GM21447 (cell line): ENCODE measurements around the gene PDXDC1.
"Not testable (repeated sequence)": the region's sequence is repeated elsewhere in the genome, so short reads cannot be mapped to it uniquely, and the experiment has no call there.

ENCODE experiments used
- ATAC-seq: cut with Tn5 transposase; IDR thresholded peaks from one replicate; pipeline ENCODE4 v1.9.1; 2021; ENCODE audit not compliant: unreplicated experiment

PDXDC1 gene, protein sequence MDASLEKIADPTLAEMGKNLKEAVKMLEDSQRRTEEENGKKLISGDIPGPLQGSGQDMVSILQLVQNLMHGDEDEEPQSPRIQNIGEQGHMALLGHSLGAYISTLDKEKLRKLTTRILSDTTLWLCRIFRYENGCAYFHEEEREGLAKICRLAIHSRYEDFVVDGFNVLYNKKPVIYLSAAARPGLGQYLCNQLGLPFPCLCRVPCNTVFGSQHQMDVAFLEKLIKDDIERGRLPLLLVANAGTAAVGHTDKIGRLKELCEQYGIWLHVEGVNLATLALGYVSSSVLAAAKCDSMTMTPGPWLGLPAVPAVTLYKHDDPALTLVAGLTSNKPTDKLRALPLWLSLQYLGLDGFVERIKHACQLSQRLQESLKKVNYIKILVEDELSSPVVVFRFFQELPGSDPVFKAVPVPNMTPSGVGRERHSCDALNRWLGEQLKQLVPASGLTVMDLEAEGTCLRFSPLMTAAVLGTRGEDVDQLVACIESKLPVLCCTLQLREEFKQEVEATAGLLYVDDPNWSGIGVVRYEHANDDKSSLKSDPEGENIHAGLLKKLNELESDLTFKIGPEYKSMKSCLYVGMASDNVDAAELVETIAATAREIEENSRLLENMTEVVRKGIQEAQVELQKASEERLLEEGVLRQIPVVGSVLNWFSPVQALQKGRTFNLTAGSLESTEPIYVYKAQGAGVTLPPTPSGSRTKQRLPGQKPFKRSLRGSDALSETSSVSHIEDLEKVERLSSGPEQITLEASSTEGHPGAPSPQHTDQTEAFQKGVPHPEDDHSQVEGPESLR

GRCh38 chr16:14974656-14975417 is at the start of gene PDXDC1:
PDXDC1 (plus strand) TSS chr16:14975026; CDS start chr16:14975200, 174 bp downstream.
- ATAC-seq, result peak; percentile 87

- not testable (repeated sequence) for ATAC-seq
Observed at GRCh38 chr16:14928064-14928714, 46.6 kb upstream of the PDXDC1 start.

- not testable (repeated sequence) for ATAC-seq
Observed at GRCh38 chr16:14929176-14929575, 45.6 kb upstream of the PDXDC1 start.

DNA sequence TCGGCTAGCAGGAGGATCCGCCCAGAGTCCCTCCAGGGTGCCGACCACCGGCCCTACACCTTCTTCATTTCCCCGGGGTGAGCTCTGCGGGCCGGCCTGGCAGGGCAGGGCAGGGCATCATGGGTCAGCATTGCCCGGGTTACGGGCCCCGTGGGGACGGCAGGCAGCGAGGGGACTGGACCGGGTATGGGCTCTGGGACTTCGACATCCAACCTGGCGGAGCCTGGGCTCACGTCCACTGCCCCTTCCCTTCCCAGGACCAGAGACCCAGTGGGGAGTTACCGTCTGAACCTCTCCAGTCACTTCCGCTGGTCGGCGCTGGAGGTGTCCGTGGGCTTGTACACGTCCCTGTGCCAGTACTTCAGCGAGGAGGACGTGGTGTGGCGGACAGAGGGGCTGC is 44.6 kb upstream of the PDXDC1 start:
- not testable (repeated sequence) for ATAC-seq

DNA sequence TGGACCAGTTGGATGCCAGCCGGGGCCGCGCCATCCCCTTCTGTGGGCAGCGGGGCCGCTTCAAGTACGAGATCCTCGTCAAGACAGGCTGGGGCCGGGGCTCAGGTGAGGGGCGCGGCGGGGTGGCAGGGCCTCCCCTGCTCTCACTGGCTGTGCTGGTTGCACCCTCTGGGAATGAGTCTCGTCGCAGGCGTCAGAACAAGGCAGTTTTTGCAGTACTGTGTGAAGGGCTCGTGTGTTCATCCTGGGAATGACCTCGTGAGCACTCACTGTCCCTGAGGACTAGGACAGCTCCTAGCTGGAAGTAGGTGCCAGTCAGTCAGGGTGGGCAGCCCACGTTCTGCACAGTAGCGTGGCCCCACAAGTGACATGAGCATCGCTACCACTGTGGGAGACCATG is 43.9 kb upstream of the PDXDC1 start:
- ATAC-seq, result not testable (repeated sequence)

DNA sequence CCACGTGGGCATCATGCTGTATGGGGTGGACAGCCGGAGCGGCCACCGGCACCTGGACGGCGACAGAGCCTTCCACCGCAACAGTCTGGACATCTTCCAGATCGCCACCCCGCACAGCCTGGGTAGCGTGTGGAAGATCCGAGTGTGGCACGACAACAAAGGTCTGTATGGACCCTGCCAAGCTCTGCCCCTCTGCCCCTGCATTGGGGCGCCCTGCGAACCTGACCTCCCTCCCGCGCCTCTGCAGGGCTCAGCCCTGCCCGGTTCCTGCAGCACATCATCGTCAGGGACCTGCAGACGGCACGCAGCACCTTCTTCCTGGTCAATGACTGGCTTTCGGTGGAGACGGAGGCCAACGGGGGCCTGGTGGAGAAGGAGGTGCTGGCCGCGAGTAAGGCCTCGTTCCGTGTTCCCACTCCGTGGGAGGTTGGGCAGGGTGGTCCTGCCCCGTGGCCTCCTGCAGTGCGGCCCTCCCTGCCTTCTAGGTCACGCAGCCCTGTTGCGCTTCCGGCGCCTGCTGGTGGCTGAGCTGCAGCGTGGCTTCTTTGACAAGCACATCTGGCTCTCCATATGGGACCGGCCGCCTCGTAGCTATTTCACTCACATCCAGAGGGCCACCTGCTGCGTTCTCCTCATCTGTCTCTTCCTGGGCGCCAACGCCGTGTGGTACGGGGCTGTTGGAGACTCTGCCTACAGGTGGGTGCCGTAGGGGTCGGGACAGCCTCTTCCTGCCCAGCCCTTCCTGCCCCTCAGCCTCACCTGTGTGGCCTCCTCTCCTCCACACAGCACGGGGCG is 42.0 kb upstream of the PDXDC1 start:
- not testable (repeated sequence) for ATAC-seq

- ATAC-seq, result not testable (repeated sequence)
Observed at GRCh38 chr16:14937143-14937542, 37.7 kb upstream of the PDXDC1 start, which contains the start of gene NPIPA1. NPIPA1 (plus strand) TSS chr16:14937443; CDS start chr16:14937443, 0 bp downstream.

GRCh38 chr16:14937994-14938393 is 36.8 kb upstream of the PDXDC1 start:
- not testable (repeated sequence) for ATAC-seq

GRCh38 chr16:14942686-14943085 is 32.1 kb upstream of the PDXDC1 start:
- not testable (repeated sequence) for ATAC-seq

- no peak for ATAC-seq
Observed at GRCh38 chr16:14955546-14956231, 19.1 kb upstream of the PDXDC1 start.

DNA sequence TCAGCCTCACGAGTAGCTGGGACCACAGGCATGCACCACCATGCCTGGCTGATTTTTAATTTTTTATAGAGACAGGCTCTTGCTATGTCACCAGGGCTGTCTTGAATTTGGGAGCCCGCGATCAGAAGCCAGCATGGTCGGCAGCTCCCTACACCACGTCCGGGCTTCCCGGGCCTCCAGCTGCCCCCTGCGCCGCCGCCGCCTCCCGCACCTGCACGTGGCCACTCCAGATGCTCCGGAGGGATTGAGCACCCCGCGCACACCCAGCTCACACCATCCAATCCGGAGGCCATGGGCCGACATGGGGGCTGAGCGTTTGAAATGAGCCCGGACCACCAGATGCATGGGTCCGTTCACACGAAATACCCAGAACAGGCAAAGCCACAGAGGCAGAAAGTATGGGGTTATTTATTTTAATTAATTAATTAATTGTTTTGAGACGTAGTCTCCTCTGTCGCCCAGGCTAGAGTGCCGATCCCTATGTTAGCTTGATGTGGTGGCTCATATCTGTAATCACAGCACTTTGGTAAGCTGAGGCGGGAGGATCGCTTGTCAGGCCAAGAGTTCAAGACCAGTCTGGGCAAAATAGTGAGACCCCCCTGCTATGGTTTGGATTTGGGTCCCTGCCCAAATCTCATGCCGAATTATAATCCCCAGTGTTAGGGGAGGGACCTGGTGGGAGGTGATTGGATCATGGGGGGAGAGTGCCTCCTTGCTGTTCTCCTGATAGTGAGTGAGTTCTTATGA is 17.1 kb upstream of the PDXDC1 start:
- no peak for ATAC-seq

- no peak for ATAC-seq
Observed at GRCh38 chr16:14958323-14958600, 16.6 kb upstream of the PDXDC1 start.

DNA sequence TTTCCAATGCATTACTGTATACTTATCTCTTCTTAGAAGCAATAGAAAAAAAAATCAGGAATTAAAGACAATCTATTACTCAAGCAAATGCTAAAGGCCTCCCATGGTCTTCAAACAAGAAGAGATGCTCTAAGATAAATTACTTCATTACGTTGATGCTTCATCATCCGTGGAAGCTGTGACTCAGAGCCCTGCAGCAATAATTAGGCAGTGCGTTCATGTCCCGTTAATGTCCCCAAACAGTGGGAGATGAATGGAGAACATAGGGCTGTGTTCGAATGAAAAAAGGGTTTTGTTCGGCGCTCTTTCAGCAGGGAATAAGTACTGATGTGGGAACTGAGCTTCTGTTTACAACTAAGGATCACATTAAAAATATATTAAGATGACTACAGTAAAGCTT is 15.9 kb upstream of the PDXDC1 start:
- ATAC-seq, result no peak

DNA sequence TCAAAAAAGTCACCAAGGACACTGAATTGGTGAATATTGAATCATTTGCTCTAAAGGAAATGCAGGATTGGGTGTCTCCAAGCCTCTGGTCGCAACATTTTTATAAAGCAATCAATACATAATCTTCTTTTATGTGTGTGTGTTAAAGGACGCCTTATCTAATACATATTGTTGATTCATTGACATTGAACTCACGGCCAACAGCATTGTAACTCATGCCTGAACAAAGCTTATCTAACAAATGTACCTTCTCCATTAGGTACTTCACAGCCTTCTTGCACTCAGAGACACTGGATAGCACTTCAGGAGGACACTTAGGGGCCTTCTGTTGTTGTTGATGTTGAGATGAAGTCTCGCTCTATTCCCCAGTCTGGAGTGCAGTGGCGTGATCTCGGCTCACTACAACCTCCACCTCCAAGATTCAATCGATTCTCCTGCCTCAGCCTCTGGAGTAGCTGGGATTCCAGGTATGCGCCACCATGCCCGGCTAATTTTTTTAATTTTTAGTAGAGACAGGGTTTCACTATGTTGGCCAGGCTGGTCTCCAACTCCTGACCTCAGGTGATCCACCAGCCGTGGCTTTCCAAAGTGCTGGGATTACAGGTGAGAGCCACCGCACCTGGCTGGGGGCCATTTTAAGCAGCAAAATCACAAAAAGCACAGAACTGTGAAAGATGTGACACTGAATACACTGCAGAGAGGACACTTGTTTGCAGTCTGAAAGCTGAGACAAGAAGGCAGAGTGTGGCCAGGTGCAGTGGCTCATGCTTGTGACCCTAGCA is 13.2 kb upstream of the PDXDC1 start:
- ATAC-seq, result no peak

DNA sequence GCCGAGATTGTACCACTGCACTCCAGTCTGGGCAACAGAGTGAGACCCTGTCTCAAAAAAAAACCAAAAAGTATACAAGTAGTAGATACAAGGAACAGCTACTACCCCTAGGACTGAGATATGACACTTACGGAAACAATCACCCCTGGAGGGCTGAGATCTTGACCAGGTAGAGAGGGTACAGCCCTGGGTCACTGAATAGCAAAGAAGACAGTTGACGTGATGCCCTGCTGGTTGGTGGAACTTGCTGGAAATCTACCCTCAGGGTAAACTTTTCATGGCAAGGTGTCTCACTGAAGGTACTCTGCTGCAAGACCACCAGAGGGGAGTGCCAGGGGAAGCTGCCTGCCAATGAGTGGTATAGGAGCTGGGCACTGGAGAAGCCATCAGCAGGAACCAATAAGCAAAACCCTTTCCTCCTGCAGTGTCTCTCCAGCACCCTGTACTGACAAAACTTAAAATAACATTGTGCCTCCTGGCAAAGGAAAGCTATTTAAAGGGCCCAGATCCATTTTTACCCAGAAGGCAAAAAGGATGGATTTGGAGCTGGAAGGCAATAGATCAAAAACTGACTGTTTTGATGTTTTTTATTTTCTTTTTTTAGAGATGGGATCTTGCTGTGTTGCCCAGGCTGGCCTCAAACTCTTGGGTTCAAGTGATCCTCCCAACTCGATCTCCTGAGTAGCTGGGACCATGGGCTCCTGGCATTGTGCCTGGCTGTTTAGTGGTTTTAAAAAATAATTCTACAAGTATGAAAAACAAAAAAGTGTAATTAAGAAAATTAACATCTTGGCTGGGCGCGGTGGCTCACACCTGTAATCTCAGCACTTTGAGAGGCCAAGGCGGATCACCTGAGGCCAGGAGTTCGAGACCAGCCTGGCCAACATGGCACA is 11.3 kb upstream of the PDXDC1 start:
- no peak for ATAC-seq

DNA sequence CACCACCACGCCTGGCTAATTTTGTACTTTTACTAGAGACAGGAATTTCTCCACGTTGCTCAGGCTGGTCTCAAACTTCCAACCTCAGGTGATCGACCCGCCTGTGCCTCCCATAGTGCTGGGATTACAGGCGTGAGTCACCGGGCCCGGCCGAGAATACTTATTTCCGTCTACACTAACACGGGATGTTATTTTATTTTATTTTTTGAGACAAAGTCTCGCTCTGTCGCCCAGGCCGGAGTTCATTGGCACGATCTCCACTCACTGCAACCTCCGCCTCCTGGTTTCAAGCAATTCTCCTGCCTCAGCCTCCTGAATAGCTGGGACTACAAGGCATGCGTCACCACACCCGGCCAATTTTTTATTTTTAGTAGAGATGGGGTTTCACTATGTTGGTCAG is 9.5 kb upstream of the PDXDC1 start:
- ATAC-seq, result no peak

DNA sequence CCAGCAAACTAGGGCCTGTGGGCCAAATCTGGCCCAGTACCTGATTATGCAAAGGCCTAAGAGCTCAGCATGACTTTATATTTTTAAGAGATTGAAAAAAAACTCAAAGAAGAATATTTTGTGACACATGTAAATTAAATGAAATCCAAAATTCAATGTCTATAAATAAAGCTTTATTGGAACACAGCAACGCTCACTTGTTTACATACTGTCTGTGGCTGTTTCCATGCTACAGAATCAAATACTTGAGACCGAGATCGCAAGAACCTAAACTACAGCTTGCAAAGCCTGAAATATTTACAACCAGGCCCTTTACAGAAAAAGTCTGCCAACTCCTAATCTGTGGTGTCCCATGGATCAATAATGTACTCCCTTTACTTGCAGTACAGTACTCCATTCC is 5.0 kb upstream of the PDXDC1 start:
- ATAC-seq, result not testable (repeated sequence)
